Liver (tissue), 9 donors: ENCODE results near the gene HIVEP3. TPM values are rescaled to one million over a fixed set of nuclear protein-coding genes. Genes with fewer than 3 reads are reported as not detected.

Source experiments
- DNase-seq: peaks from one replicate; pipeline ENCODE4 v3.0.0-alpha.2; 2017; ENCODE audit warnings: low spot score
- H3K27ac ChIP-seq, 2 donors: one replicate each; pipeline ENCODE4 v1.7.0; 2013; ENCODE audit warnings: inconsistent platforms in 2 of 2, low read length in 2 of 2, control low read depth in 1 of 2, low read depth in 1 of 2, mild to moderate bottlenecking in 1 of 2
- H3K27me3 ChIP-seq, 4 donors: one replicate each; pipeline versions ENCODE4 v1.6.1 to v1.7.0; 2013; ENCODE audit warnings: low read length in 3 of 4, inconsistent platforms in 1 of 4, mild to moderate bottlenecking in 1 of 4, moderate library complexity in 1 of 4; ENCODE audit not compliant: control insufficient read depth in 4 of 4, insufficient read depth in 4 of 4
- H3K36me3 ChIP-seq, 4 donors: one replicate each; pipeline versions ENCODE4 v1.6.1 to v1.7.0; 2013; ENCODE audit warnings: low read length in 3 of 4, mild to moderate bottlenecking in 3 of 4, low read depth in 1 of 4, moderate library complexity in 1 of 4; ENCODE audit not compliant: control insufficient read depth in 4 of 4, insufficient read depth in 3 of 4
- H3K4me1 ChIP-seq, 4 donors: one replicate each; pipeline versions ENCODE4 v1.6.1 to v1.7.0; 2013; ENCODE audit warnings: low read length in 3 of 4, mild to moderate bottlenecking in 3 of 4, moderate library complexity in 1 of 4; ENCODE audit not compliant: control insufficient read depth in 4 of 4, insufficient read depth in 4 of 4
- H3K4me3 ChIP-seq, 3 donors: one replicate each; pipeline versions ENCODE4 v1.6.1 to v1.7.0; 2013; ENCODE audit warnings: low read length in 3 of 3, control low read depth in 1 of 3, low read depth in 1 of 3, mild to moderate bottlenecking in 1 of 3
- H3K9ac ChIP-seq, 2 donors: one replicate each; pipeline ENCODE4 v1.7.0; 2013; ENCODE audit warnings: low read length in 2 of 2, mild to moderate bottlenecking in 2 of 2, moderate library complexity in 2 of 2, control low read depth in 1 of 2, low read depth in 1 of 2
- H3K9me3 ChIP-seq, 4 donors: one replicate each; pipeline versions ENCODE4 v1.6.1 to v1.7.0; 2013; ENCODE audit warnings: low read length in 3 of 4; ENCODE audit not compliant: control insufficient read depth in 4 of 4
- ATF3 ChIP-seq: IDR thresholded peaks from 2 replicates; pipeline ENCODE4 v1.6.1; 2016; ENCODE audit warnings: antibody characterized with exemption
- EGR1 ChIP-seq, 2 donors: IDR thresholded peaks; 2 replicates each; pipeline ENCODE4 v1.6.1; 2016 to 2018; ENCODE audit warnings: antibody characterized with exemption in 2 of 2, low read depth in 2 of 2
- FOXA1 ChIP-seq: IDR thresholded peaks from 2 replicates; pipeline ENCODE4 v1.6.1; 2016; ENCODE audit warnings: antibody characterized with exemption
- FOXA2 ChIP-seq: IDR thresholded peaks from 2 replicates; pipeline ENCODE4 v1.6.1; 2016; ENCODE audit warnings: antibody characterized with exemption
- GABPA ChIP-seq, 2 donors: IDR thresholded peaks in 1 of 2; conservative IDR thresholded peaks in 1 of 2; 2 replicates each; pipeline ENCODE4 v1.6.1; 2016; ENCODE audit warnings: antibody characterized with exemption in 2 of 2, mild to moderate bottlenecking in 1 of 2, moderate library complexity in 1 of 2
- HNF4A ChIP-seq, 2 donors: conservative IDR thresholded peaks; 2 replicates each; pipeline ENCODE4 v1.6.1; 2016; ENCODE audit warnings: antibody characterized with exemption in 2 of 2, mild to moderate bottlenecking in 2 of 2
- HNF4G ChIP-seq: IDR thresholded peaks from 2 replicates; pipeline ENCODE4 v1.6.1; 2016; ENCODE audit warnings: antibody characterized with exemption
- JUND ChIP-seq, 2 donors: IDR thresholded peaks; 2 replicates each; pipeline ENCODE4 v1.6.1; 2016; ENCODE audit warnings: antibody characterized with exemption in 2 of 2
- NR2F2 ChIP-seq: IDR thresholded peaks from 2 replicates; pipeline ENCODE4 v1.6.1; 2016; ENCODE audit warnings: antibody characterized with exemption
- RAD21 ChIP-seq, 2 donors: IDR thresholded peaks; 2 replicates each; pipeline ENCODE4 v1.6.1; 2016; ENCODE audit warnings: antibody characterized with exemption in 2 of 2, mild to moderate bottlenecking in 2 of 2
- RXRA ChIP-seq, 2 donors: IDR thresholded peaks; 2 replicates each; pipeline ENCODE4 v1.6.1; 2017 to 2018; ENCODE audit warnings: antibody characterized with exemption in 2 of 2, mild to moderate bottlenecking in 1 of 2
- YY1 ChIP-seq: IDR thresholded peaks from 2 replicates; pipeline ENCODE4 v1.6.1; 2016; ENCODE audit warnings: antibody characterized with exemption, mild to moderate bottlenecking
- WGBS: extraction: QIAGEN DNeasy Blood & Tissue Kit; methylation state at CpG from one replicate; pipeline ENCODE4 v1.1.7; 2013; 5-methylcytosine and 5-hydroxymethylcytosine counted together
- polyA plus RNA-seq, 2 donors: library from polyadenylated mRNA; stranded (reverse) in 1 of 2; unstranded in 1 of 2; fragments of 200-250 nt in 1 of 2; fragments of >200 nt in 1 of 2; fragmentation: Nextera tagmentation in 1 of 2; extraction: Ambion mirVana in 1 of 2; gene quantifications; one replicate each; pipeline versions ENCODE4 v1.2.1 to v1.2.3, GENCODE V29; 2013 to 2015
- total RNA-seq, 2 donors: library from RNA; depleted of rRNA; stranded (reverse); fragments of >200 nt; gene quantifications; one replicate each; pipeline ENCODE4 v1.2.3, GENCODE V29; 2014
- TF ChIP-seq, protein P1 (sequence below): fragments of 150-350 bp; IDR thresholded peaks from 2 replicates; pipeline ENCODE4 v1.5.1; 2017; ENCODE audit warnings: improper control_type of control experiment, low read depth, low read length; ENCODE audit not compliant: missing input control
- TF ChIP-seq, protein P2 (sequence below): IDR thresholded peaks from 2 replicates; pipeline ENCODE4 v1.6.1; 2016; ENCODE audit warnings: antibody characterized with exemption, mild to moderate bottlenecking
- TF ChIP-seq, protein P3 (sequence below): IDR thresholded peaks from 2 replicates; pipeline ENCODE4 v1.6.1; 2016; ENCODE audit warnings: antibody characterized with exemption
- TF ChIP-seq, protein P4 (sequence below): IDR thresholded peaks from 2 replicates; pipeline ENCODE4 v1.6.1; 2016; ENCODE audit warnings: antibody characterized with exemption
- donor health status: healthy.
- donor health status: healthy.
- donor health status: healthy.
- donor health status: healthy.
- donor health status: healthy.

HIVEP3 gene
- total and polyA plus RNA-seq, 4 donors, result 0.93 to 1.6 (median 1.4) TPM

- no peaks in the 10 kb centered on the region for H3K4me1 ChIP-seq
- no peaks in the 10 kb centered on the region for H3K36me3 ChIP-seq
- WGBS, result 91% methylated on average over 19 of the region's 19 CpGs
- H3K4me3 ChIP-seq, result no peak overlapping the region
- no peaks in the 10 kb centered on the region for H3K27me3 ChIP-seq
- no peak for TF ChIP-seq FOXA1
- no peak for TF ChIP-seq FOXA2
- no peak for TF ChIP-seq YY1
- no peak for TF ChIP-seq NR2F2
- no peak for TF ChIP-seq ATF3
- no peak for TF ChIP-seq HNF4G
- no peak for TF ChIP-seq EGR1 (IDR thresholded peaks at IDR 0.05; ENCODE audit: low read depth in 2 of 2)
- TF ChIP-seq, protein P1, sequence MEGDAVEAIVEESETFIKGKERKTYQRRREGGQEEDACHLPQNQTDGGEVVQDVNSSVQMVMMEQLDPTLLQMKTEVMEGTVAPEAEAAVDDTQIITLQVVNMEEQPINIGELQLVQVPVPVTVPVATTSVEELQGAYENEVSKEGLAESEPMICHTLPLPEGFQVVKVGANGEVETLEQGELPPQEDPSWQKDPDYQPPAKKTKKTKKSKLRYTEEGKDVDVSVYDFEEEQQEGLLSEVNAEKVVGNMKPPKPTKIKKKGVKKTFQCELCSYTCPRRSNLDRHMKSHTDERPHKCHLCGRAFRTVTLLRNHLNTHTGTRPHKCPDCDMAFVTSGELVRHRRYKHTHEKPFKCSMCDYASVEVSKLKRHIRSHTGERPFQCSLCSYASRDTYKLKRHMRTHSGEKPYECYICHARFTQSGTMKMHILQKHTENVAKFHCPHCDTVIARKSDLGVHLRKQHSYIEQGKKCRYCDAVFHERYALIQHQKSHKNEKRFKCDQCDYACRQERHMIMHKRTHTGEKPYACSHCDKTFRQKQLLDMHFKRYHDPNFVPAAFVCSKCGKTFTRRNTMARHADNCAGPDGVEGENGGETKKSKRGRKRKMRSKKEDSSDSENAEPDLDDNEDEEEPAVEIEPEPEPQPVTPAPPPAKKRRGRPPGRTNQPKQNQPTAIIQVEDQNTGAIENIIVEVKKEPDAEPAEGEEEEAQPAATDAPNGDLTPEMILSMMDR, result no peak
- TF ChIP-seq, protein P2, sequence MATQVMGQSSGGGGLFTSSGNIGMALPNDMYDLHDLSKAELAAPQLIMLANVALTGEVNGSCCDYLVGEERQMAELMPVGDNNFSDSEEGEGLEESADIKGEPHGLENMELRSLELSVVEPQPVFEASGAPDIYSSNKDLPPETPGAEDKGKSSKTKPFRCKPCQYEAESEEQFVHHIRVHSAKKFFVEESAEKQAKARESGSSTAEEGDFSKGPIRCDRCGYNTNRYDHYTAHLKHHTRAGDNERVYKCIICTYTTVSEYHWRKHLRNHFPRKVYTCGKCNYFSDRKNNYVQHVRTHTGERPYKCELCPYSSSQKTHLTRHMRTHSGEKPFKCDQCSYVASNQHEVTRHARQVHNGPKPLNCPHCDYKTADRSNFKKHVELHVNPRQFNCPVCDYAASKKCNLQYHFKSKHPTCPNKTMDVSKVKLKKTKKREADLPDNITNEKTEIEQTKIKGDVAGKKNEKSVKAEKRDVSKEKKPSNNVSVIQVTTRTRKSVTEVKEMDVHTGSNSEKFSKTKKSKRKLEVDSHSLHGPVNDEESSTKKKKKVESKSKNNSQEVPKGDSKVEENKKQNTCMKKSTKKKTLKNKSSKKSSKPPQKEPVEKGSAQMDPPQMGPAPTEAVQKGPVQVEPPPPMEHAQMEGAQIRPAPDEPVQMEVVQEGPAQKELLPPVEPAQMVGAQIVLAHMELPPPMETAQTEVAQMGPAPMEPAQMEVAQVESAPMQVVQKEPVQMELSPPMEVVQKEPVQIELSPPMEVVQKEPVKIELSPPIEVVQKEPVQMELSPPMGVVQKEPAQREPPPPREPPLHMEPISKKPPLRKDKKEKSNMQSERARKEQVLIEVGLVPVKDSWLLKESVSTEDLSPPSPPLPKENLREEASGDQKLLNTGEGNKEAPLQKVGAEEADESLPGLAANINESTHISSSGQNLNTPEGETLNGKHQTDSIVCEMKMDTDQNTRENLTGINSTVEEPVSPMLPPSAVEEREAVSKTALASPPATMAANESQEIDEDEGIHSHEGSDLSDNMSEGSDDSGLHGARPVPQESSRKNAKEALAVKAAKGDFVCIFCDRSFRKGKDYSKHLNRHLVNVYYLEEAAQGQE, result no peak
- TF ChIP-seq HNF4A (conservative IDR thresholded peaks at IDR 0.05), result no peak
- TF ChIP-seq GABPA (IDR thresholded peaks at IDR 0.05 in 1 of 2, conservative IDR thresholded peaks at IDR 0.05 in 1 of 2), result no peak
- TF ChIP-seq RAD21 (IDR thresholded peaks at IDR 0.05), result no peak
- no peak for TF ChIP-seq RXRA (IDR thresholded peaks at IDR 0.05)
- TF ChIP-seq JUND (IDR thresholded peaks at IDR 0.05), result no peak
- TF ChIP-seq, protein P3, sequence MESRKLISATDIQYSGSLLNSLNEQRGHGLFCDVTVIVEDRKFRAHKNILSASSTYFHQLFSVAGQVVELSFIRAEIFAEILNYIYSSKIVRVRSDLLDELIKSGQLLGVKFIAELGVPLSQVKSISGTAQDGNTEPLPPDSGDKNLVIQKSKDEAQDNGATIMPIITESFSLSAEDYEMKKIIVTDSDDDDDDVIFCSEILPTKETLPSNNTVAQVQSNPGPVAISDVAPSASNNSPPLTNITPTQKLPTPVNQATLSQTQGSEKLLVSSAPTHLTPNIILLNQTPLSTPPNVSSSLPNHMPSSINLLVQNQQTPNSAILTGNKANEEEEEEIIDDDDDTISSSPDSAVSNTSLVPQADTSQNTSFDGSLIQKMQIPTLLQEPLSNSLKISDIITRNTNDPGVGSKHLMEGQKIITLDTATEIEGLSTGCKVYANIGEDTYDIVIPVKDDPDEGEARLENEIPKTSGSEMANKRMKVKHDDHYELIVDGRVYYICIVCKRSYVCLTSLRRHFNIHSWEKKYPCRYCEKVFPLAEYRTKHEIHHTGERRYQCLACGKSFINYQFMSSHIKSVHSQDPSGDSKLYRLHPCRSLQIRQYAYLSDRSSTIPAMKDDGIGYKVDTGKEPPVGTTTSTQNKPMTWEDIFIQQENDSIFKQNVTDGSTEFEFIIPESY, result no peak
- TF ChIP-seq, protein P4, sequence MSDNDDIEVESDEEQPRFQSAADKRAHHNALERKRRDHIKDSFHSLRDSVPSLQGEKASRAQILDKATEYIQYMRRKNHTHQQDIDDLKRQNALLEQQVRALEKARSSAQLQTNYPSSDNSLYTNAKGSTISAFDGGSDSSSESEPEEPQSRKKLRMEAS, result no peak
- H3K9me3 ChIP-seq, result no peaks in the 10 kb centered on the region
- no peak overlapping the region for H3K9ac ChIP-seq
- H3K27ac ChIP-seq, result no peak overlapping the region
- no peak for DNase-seq
Measured at GRCh38 chr1:41698916-41699860, 219.5 kb downstream of the HIVEP3 start.
